ENCODE measurements around the gene ZBTB32.
A peak's percentile ranks its signal among the peaks of the same experiment; 100 is the strongest.

Gene ZBTB32

DNA sequence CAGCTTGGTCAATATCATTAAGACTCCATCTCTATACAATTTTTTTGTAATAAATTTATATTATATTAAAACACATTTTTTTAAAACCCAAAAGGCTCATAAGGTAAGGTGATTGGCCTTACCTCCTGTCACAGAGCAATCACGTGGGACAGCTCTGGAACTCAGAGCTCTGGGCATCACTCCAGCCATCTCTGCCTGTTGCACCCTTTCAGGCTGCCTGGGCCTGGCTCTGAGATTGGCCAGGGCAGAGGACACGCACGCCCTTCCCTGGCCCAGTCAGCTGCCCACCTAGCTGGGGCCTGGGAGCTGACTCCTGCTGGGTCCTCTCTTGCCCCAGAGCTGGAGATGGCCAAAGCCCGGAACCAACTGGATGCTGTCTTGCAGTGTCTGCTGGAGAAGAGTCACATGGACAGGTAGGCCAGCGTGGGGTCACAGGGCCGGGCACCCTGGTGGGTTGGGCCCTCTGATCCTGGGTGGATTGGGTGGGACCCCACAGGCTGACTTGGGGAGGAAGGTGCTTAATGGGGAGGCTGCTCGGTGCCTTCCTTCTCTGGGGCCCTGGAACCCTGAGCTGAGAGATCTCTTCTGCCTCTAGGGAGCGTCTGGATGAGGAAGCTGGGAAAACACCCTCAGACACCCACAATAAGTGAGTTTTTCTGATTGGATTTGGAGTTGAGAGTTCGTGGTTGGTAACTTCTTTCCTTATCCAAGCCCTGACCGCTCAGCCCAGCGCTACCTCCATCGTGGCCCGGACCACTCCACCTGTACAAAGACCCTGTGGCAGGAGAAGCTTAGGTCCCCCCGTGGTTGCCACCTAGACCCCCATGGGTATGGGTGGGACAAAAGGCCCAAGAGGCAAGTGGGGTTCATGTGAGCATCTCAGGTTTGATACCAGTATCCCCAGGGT, 47.7 kb downstream of the ZBTB32 start:
- in situ Hi-C loops (cut with MboI; ENCODE audit: low sequenced_read_pairs) = loop anchor here (5.0 kb wide), 1 partner anchor 180 kb away; no protein-coding TSS in a partner anchor
- H3K9me3 ChIP-seq = no peaks in the 10 kb centered on the region
- peaks cover 9% of the 10 kb centered on the region for H3K36me3 ChIP-seq (replicated peaks)
- no peak for DNase-seq (ENCODE audit: low spot score in 2 of 2)
- peaks cover 6% of the 10 kb centered on the region; the same call in 1 of the 2 replicates for H3K4me1 ChIP-seq
- no peak overlapping the region for H3K4me3 ChIP-seq
- no peaks in the 10 kb centered on the region for H3K27me3 ChIP-seq (ENCODE audit: low read depth)

GRCh38 chr19:35752746-35753350, 48.5 kb downstream of the ZBTB32 start:
- Histone ChIP-seq H3K4me3 (no peak overlapping the region), H3K36me3 (replicated peaks) (peaks cover 9% of the 10 kb centered on the region), H3K27me3 (ENCODE audit: low read depth) (no peaks in the 10 kb centered on the region), H3K9me3 (no peaks in the 10 kb centered on the region), H3K4me1 (peaks cover 7% of the 10 kb centered on the region; the same call in 1 of the 2 replicates)
- in situ Hi-C loops (cut with MboI; ENCODE audit: low sequenced_read_pairs) = loop anchor here (5.0 kb wide), 1 partner anchor 179 kb away; no protein-coding TSS in a partner anchor
- no peak for DNase-seq (ENCODE audit: low spot score in 2 of 2)

GRCh38 chr19:35753634-35754369, 49.4 kb downstream of the ZBTB32 start:
- DNase-seq (ENCODE audit: low spot score in 2 of 2) = no peak
- in situ Hi-C loops (cut with MboI; ENCODE audit: low sequenced_read_pairs) = loop anchor here (5.0 kb wide), 1 partner anchor 178 kb away; no protein-coding TSS in a partner anchor

DNA sequence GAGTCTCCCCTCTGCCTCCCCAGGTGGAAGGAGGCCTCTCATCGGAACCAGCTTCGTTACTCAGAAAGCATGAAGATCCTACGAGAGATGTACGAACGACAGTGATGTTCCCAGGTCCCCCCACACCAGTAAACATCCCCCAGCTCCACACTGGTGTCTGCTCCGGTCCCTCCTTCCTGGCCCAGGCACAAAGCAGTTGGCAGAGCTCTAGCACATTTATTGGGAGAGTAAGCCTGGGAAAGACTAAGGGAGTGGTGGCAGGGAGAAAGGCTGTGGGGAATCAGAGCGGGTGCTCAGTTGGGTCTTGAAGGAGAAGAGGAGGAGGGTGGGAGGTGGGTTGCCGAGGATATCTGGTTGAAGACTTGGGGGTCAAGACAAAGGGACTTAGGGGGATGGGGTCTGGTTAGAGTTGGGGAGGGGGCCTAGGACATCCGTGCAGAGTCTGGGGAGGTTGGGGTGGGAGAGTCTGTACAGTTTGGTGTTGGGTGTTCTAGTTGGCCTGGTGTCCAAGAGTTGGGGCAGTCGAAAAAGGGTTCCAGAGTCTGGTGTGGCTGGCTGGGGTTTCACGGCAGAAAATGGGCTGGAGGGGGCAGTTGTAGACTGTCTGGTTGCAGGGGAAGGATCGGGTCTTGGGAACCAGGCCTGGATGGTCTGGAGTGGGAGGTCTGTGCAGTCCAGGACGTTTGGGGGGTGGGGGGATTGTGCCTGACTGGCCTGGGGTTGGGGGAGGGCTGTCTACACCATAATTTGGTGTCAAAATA, 50.2 kb downstream of the ZBTB32 start:
- peaks cover 6% of the 10 kb centered on the region; the same call in 1 of the 2 replicates for H3K4me1 ChIP-seq
- DNase-seq (ENCODE audit: low spot score in 2 of 2) = no peak
- no peaks in the 10 kb centered on the region for H3K9me3 ChIP-seq
- no peak overlapping the region for H3K4me3 ChIP-seq
- in situ Hi-C loops (cut with MboI; ENCODE audit: low sequenced_read_pairs) = loop anchor here (5.0 kb wide), 1 partner anchor 178 kb away; no protein-coding TSS in a partner anchor
- peaks cover 9% of the 10 kb centered on the region; the same call in 1 of the 2 replicates for H3K36me3 ChIP-seq (replicated peaks)
- no peaks in the 10 kb centered on the region for H3K27me3 ChIP-seq (ENCODE audit: low read depth)

More at GRCh38 chr19:35753634-35754369, 49.4 kb downstream of the ZBTB32 start:
- Histone ChIP-seq H3K4me1 (peaks cover 6% of the 10 kb centered on the region; the same call in 1 of the 2 replicates), H3K9me3 (no peaks in the 10 kb centered on the region), H3K36me3 (replicated peaks) (peaks cover 9% of the 10 kb centered on the region; the same call in 1 of the 2 replicates), H3K4me3 (no peak overlapping the region), H3K27me3 (ENCODE audit: low read depth) (no peaks in the 10 kb centered on the region)

DNA sequence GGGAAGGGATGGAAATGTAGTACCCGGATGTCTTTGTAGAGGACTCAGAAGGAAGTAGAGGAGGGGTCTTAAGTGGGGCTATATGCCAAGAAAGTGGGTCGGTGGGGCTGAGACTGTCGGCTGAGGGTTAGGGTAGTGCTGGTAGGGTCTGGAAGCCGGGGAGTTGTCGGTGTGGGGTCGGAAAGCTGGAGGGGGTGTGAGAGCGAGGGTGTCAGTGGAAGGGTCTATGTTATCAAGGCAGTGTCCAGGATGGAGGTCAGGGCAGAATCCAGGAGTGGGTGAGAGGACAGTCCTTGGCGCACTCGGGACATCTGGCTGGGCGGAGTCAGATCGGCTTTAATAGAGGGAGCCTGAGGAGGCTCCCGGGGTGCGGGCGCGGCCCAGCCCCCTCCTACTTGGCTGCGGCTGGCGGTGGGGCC, 50.8 kb downstream of the ZBTB32 start:
- Histone ChIP-seq H3K9me3 (no peaks in the 10 kb centered on the region), H3K36me3 (replicated peaks) (peaks cover 9% of the 10 kb centered on the region; the same call in 1 of the 2 replicates), H3K4me1 (peaks cover 6% of the 10 kb centered on the region; the same call in 1 of the 2 replicates), H3K27me3 (ENCODE audit: low read depth) (no peaks in the 10 kb centered on the region), H3K4me3 (no peak overlapping the region)
- in situ Hi-C loops (cut with MboI; ENCODE audit: low sequenced_read_pairs) = no loop called here
- no peak for DNase-seq (ENCODE audit: low spot score in 2 of 2)

DNA sequence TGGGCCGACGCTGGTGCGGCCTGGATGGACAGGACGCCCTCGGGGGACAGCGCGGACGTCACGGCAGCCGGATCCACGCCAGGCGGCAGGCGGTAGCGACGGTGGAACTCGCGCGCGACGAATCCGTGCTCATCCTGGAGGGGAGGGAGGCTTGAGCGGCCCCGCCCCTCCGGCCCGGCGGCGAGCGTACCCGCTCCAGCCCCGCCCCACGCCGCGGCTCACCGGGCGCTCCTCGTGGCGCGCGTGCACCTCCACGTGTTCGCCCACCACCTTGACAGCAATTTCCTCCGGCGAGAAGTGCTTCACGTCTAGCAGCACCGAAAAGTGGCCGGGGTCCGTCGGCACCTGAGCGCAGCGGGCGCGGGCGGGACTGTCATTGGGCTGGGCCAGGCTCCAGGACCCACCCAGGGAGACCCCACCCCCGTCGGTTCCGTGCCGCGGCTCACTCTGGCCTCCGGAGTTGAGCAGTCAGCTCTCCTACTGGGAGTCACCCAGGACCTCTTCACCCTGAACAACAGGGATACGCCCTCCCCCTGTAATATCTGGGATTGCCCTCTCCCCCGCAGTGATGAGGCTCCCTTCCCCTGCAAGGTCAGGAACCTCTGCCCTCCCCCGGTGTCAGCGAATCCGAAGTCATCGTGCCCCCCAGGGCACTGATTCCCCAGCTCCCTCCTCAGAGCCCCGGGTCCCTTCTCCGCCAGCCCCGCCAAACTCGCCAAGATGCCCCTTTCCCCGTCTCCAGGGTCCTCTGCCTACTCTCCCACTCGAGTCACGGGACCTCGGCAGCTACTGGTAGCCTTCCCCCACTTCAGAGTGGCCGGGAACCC, 51.4 kb downstream of the ZBTB32 start:
- Histone ChIP-seq H3K4me1 (peaks cover 6% of the 10 kb centered on the region; the same call in 1 of the 2 replicates), H3K27me3 (ENCODE audit: low read depth) (no peaks in the 10 kb centered on the region), H3K36me3 (replicated peaks) (peaks cover 10% of the 10 kb centered on the region), H3K4me3 (no peak overlapping the region), H3K9me3 (no peaks in the 10 kb centered on the region)
- DNase-seq (ENCODE audit: low spot score in 2 of 2) = no peak
- in situ Hi-C loops (cut with MboI; ENCODE audit: low sequenced_read_pairs) = no loop called here

DNA sequence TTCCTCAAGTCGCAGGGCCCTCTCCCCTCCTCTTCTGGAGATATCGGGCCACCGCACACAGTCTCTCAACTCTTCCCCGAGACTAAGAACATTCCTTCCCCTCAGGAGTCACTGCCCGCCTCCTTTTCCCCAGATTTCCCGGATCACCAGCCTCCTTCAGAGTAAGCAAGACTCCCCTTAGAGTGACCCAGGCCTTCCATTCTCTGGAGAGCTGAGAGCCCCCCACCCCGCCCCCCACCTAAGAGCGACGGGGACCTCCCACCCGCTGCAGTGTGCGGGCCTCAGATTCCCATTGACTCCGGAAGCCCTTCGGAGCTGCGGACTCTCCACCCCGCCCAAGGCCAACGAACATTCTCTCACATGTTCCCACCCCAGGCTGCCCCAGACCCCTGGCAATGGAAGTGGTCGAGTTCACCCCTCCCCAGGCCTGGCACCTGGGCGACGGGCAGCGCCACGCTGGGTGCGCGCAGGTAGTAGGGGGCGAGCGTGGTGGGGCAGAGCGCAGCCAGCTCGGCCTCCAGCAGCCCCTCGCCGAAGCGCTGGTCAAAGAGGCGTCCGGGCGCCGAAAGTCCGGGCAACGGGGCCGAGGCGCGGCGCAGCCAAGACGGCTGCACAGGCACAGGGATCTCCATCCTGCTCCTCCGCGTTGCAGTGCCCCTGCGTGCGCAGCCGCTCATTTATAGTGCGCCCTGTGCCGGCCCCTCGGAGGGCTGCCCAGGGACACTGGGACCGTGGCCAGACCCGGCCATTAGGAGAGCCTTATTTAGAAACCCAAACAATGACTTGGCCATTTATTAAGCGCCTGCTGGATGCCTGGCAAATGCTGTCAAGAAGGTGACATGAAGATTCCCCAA, 52.2 kb downstream of the ZBTB32 start, which contains the start of gene HSPB6:
HSPB6 (minus strand) TSS at position 653 of the 854 bp plus-strand sequence; CDS start at position 632, 21 bp downstream.
- peaks cover 6% of the 10 kb centered on the region; the same call in 1 of the 2 replicates for H3K4me1 ChIP-seq
- in situ Hi-C loops (cut with MboI; ENCODE audit: low sequenced_read_pairs) = no loop called here
- DNase-seq (ENCODE audit: low spot score in 2 of 2) = no peak
- peak within 1 kb of the TSS; percentile 68 for H3K4me3 ChIP-seq
- H3K9me3 ChIP-seq = no peaks in the 10 kb centered on the region
- peaks cover 16% of the 10 kb centered on the region for H3K36me3 ChIP-seq (replicated peaks)
- no peaks in the 10 kb centered on the region for H3K27me3 ChIP-seq (ENCODE audit: low read depth)

- in situ Hi-C loops (cut with MboI; ENCODE audit: low sequenced_read_pairs) = no loop called here
- no peaks in the 10 kb centered on the region for H3K9me3 ChIP-seq
- peaks cover 21% of the 10 kb centered on the region for H3K36me3 ChIP-seq (replicated peaks)
- peak overlapping the region; percentile 68 for H3K4me3 ChIP-seq
- H3K27me3 ChIP-seq (ENCODE audit: low read depth) = no peaks in the 10 kb centered on the region
- peak in 1 of 2 experiments; percentile 51 for DNase-seq (ENCODE audit: low spot score in 2 of 2)
- H3K4me1 ChIP-seq = peaks cover 6% of the 10 kb centered on the region; the same call in 1 of the 2 replicates
Observed at GRCh38 chr19:35757231-35757748, 52.9 kb downstream of the ZBTB32 start.

DNA sequence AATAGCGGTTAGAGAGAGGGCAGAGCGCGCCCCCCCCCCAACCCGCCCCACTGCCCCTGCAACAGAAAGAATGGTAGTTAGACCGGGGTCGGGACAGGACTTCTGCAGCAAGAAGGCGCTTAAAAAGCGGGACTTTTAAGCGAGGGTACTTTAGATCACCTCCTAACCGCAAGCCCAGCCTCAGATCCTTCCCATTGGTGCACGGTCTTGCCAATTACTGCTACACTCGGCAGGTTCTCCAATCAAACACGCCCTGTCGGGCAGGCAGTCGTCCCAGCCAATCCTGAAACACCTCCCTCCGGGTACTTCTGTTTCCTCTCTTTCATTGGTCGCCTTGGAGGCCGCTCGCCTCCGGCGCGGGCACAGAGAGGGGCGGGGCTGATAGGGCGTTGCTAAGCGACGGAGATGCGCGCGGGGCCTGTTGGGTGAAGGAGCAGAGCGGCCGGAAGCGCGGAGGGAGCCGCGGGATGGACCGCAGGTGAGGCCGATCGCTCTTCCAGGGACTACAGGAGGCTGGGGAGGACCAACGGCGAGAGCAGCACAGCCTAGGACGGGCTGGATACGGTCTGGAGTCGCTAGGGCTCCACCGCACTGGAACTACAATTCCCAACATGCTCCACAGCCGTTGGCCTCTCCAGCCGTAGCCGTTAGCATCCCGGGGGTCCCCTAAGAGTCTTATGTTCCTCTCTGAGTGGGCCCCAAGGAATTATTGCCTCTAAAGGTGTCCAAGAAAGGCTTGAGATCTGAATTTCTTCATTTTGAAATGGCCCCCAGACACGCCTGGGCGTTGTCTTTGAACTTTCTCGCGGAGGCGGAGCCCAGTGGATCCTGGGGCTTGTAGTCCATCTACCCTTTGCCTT, 53.6 kb downstream of the ZBTB32 start, which contains the start of gene PROSER3:
PROSER3 (plus strand) TSS at position 428 of the 860 bp plus-strand sequence; CDS start at position 468, 40 bp downstream.
- DNase-seq (ENCODE audit: low spot score in 2 of 2) = peak; percentile 99
- Histone ChIP-seq H3K4me1 (peaks cover 6% of the 10 kb centered on the region; the same call in 1 of the 2 replicates), H3K9me3 (no peaks in the 10 kb centered on the region), H3K4me3 (peak within 1 kb of the TSS; percentile 68), H3K36me3 (replicated peaks) (peaks cover 18% of the 10 kb centered on the region), H3K27me3 (ENCODE audit: low read depth) (no peaks in the 10 kb centered on the region)
- in situ Hi-C loops (cut with MboI; ENCODE audit: low sequenced_read_pairs) = no loop called here

DNA sequence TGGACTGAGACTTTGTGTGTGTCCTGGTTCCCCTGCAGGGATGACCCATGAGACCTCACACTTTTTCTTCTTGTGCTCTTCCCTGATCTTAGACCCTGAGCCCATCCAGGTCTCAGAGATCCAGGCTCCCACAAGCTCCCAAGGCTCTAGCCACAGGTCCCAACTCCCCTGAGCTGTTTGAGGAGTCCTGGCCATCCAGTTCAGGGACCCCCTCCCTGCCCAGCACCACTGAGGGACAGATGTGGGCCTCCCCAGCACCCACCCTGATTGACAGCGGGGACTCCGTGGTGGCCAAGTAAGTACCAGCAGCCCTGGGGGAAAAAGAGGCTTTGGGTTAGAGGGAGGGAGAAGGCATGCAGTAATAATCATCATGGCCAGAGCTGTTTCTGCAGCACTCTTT, 55.3 kb downstream of the ZBTB32 start:
- Histone ChIP-seq H3K27me3 (ENCODE audit: low read depth) (no peaks in the 10 kb centered on the region), H3K9me3 (no peaks in the 10 kb centered on the region), H3K4me3 (no peak overlapping the region), H3K36me3 (replicated peaks) (peaks cover 19% of the 10 kb centered on the region), H3K4me1 (peaks cover 6% of the 10 kb centered on the region; the same call in 1 of the 2 replicates)
- in situ Hi-C loops (cut with MboI; ENCODE audit: low sequenced_read_pairs) = no loop called here
- DNase-seq (ENCODE audit: low spot score in 2 of 2) = no peak

Measured in HAP-1 (cell line).